ENCODE data around the gene RAB7B. TPM values are rescaled to one million over a fixed set of nuclear protein-coding genes. Genes with fewer than 3 reads are reported as not detected.

RAB7B gene
- total RNA-seq, 1 donor from 2014 or later = 0.82 TPM

GRCh38 chr1:205992218-205992882 is 10.8 kb downstream of the RAB7B start:
- Mint-ChIP-seq H3K36me3 (no peaks in the 10 kb centered on the region), H3K4me1 (ENCODE audit: unreplicated experiment) (peaks cover 8% of the 10 kb centered on the region), H3K27ac (no peak overlapping the region), H3K27me3 (peaks cover 20% of the 10 kb centered on the region), H3K4me3 (no peak overlapping the region), H3K9me3 (no peaks in the 10 kb centered on the region)
- TF ChIP-seq CTCF (conservative IDR thresholded peaks at IDR 0.05) = no peak
- DNase-seq (ENCODE audit: extremely low spot score, unreplicated experiment) = no peak

GRCh38 chr1:205991237-205991636 is 12.0 kb downstream of the RAB7B start:
- Mint-ChIP-seq H3K27ac (no peak overlapping the region), H3K9me3 (no peaks in the 10 kb centered on the region), H3K36me3 (no peaks in the 10 kb centered on the region), H3K27me3 (peaks cover 16% of the 10 kb centered on the region), H3K4me1 (ENCODE audit: unreplicated experiment) (peaks cover 16% of the 10 kb centered on the region), H3K4me3 (no peak overlapping the region)
- TF ChIP-seq CTCF (conservative IDR thresholded peaks at IDR 0.05) = no peak
- no peak for DNase-seq (ENCODE audit: extremely low spot score, unreplicated experiment)

GRCh38 chr1:205990226-205990625 is 13.0 kb downstream of the RAB7B start:
- Mint-ChIP-seq H3K4me1 (ENCODE audit: unreplicated experiment) (peaks cover 16% of the 10 kb centered on the region), H3K27ac (no peak overlapping the region), H3K4me3 (no peak overlapping the region), H3K36me3 (no peaks in the 10 kb centered on the region), H3K9me3 (no peaks in the 10 kb centered on the region), H3K27me3 (peaks cover 16% of the 10 kb centered on the region)
- no peak for TF ChIP-seq CTCF (conservative IDR thresholded peaks at IDR 0.05)
- no peak for DNase-seq (ENCODE audit: extremely low spot score, unreplicated experiment)

GRCh38 chr1:205989786-205990185 is 13.4 kb downstream of the RAB7B start:
- H3K4me3 Mint-ChIP-seq = no peak overlapping the region
- no peak overlapping the region for H3K27ac Mint-ChIP-seq

GRCh38 chr1:205988585-205988995 is 14.6 kb downstream of the RAB7B start:
- H3K27ac Mint-ChIP-seq = no peak overlapping the region
- TF ChIP-seq CTCF (conservative IDR thresholded peaks at IDR 0.05) = peak; percentile 25
- no peaks in the 10 kb centered on the region for H3K9me3 Mint-ChIP-seq
- H3K27me3 Mint-ChIP-seq = peaks cover 16% of the 10 kb centered on the region
- DNase-seq (ENCODE audit: extremely low spot score, unreplicated experiment) = no peak
- H3K4me1 Mint-ChIP-seq (ENCODE audit: unreplicated experiment) = peaks cover 19% of the 10 kb centered on the region
- H3K36me3 Mint-ChIP-seq = no peaks in the 10 kb centered on the region
- H3K4me3 Mint-ChIP-seq = no peak overlapping the region

More at GRCh38 chr1:205989786-205990185, 13.4 kb downstream of the RAB7B start:
- no peaks in the 10 kb centered on the region for H3K36me3 Mint-ChIP-seq
- peaks cover 15% of the 10 kb centered on the region for H3K4me1 Mint-ChIP-seq (ENCODE audit: unreplicated experiment)
- H3K27me3 Mint-ChIP-seq = peaks cover 16% of the 10 kb centered on the region
- H3K9me3 Mint-ChIP-seq = no peaks in the 10 kb centered on the region
- no peak for TF ChIP-seq CTCF (conservative IDR thresholded peaks at IDR 0.05)
- no peak for DNase-seq (ENCODE audit: extremely low spot score, unreplicated experiment)

Measured in type B pancreatic cell (in vitro differentiated cells).